ENCODE measurements around the gene ERBIN. TPM values are rescaled to one million over a fixed set of nuclear protein-coding genes. Genes with fewer than 3 reads are reported as not detected.

Gene ERBIN
- 112 and 233 TPM in 2 replicates for total RNA-seq (2011; cell fraction: chromatin; rRNA removed; ENCODE audit: low replicate concordance)
- total RNA-seq (2011; cell fraction: nucleolus; rRNA removed) = 51.4 and 66.5 TPM in 2 replicates
- total RNA-seq (2011; cell fraction: nucleoplasm; rRNA removed) = 75.7 and 89.3 TPM in 2 replicates
- total RNA-seq (2014; rRNA removed) (27.9 and 41.7 TPM in 2 replicates), total RNA-seq (2014; rRNA removed; fragmentation: Illumina TruSeq; extraction: Trizol) (62.1 and 80.5 TPM in 2 replicates), total RNA-seq (2015; rRNA removed; fragmentation: Illumina TruSeq; extraction: Trizol) (66.1 and 72.8 TPM in 2 replicates), total RNA-seq (2021) (47.5 and 50.8 TPM in 2 replicates), polyA plus RNA-seq (2011; rRNA removed) (37.9 and 56.9 TPM in 2 replicates), polyA plus RNA-seq (2014; fragmentation: Illumina TruSeq; extraction: Trizol) (39.0 and 40.6 TPM in 2 replicates), polyA plus RNA-seq (2014; fragmentation: Nextera tagmentation; extraction: Ambion mirVana) (10 to 100 TPM; 11.9 to 12.1 TPM), polyA plus RNA-seq (2014; rRNA removed) (38.6 and 40.4 TPM in 2 replicates), polyA minus RNA-seq (2011; rRNA and poly(A)+ RNA removed) (120 and 130 TPM in 2 replicates), Bru-seq, nascent RNA (percentile 89 among the genes with signal in this experiment), BruChase-seq, experiment 1, labeled RNA remaining after a 2-hour chase (percentile 95 among the genes with signal in this experiment), BruChase-seq, experiment 2, labeled RNA remaining after a 6-hour chase (percentile 94 among the genes with signal in this experiment)
- polyA plus RNA-seq (2011; cell fraction: cytosol; rRNA removed) = 11.3 and 18.9 TPM in 2 replicates
- polyA plus RNA-seq (2011; cell fraction: nucleus; rRNA removed) = 35.7 and 43.4 TPM in 2 replicates
- 21.0 and 29.0 TPM in 2 replicates for polyA plus RNA-seq (2012)
- polyA minus RNA-seq (2011; cell fraction: cytosol; rRNA and poly(A)+ RNA removed) = 29.4 and 46.2 TPM in 2 replicates
- 102 and 130 TPM in 2 replicates for polyA minus RNA-seq (2011; cell fraction: nucleus; rRNA and poly(A)+ RNA removed)
- long read RNA-seq, experiment 1, full-length matches to known transcripts = 41 of 126 reads
- long read RNA-seq, experiment 1, partial matches to known transcripts = 51 of 126 reads
- long read RNA-seq, experiment 1, other reads (novel, unspliced or antisense) = 34 of 126 reads
- long read RNA-seq, experiment 2, partial matches to known transcripts = 3 of 21 reads
- long read RNA-seq, experiment 2, other reads (novel, unspliced or antisense) = 18 of 21 reads
- long read RNA-seq, experiment 3, partial matches to known transcripts = 7 of 13 reads
- long read RNA-seq, experiment 3, other reads (novel, unspliced or antisense) = 6 of 13 reads

GRCh38 chr5:65926276-65926783 is at the start of gene ERBIN:
ERBIN (plus strand) TSS chr5:65926575; CDS start chr5:65992719, 66,144 bp downstream.
- H3K36me3 ChIP-seq (ENCODE audit: control insufficient read depth, insufficient read depth, low read length) = peaks cover 11% of the 10 kb centered on the region; the same call in 2 of the 3 replicates
- peaks cover 66% of the 10 kb centered on the region for H3K79me2 ChIP-seq (ENCODE audit: control insufficient read depth, insufficient read depth, low read length)
- H3K4me1 ChIP-seq (replicated peaks in 1 of 2; ENCODE audit: control insufficient read depth in 2 of 2, insufficient read depth in 2 of 2, low read length in 2 of 2) = peaks cover 5 to 16% of the 10 kb centered on the region in 2 experiments; a peak in 4 of 5 replicates
- ATAC-seq (peak; percentile 26), FAIRE-seq (peak; percentile 42), DNase-seq (ENCODE audit: extremely low read depth in 1 of 4, low spot score in 3 of 4) (peak; percentile 53 to 82 (median 64))
- no peaks in the 10 kb centered on the region for H4K20me1 ChIP-seq (replicated peaks; ENCODE audit: control insufficient read depth, insufficient read depth, low read length)
- CTCF ChIA-PET (ENCODE audit: low intra/inter-chr PET ratio) = interaction anchor here (0.6 kb wide), 1 partner anchor 97 kb away, joined by 8 read pairs; no protein-coding TSS in a partner anchor
- H3K4me2 ChIP-seq (ENCODE audit: insufficient read depth, low read length) = peak within 1 kb of the TSS; percentile 90
- H3K27me3 ChIP-seq (ENCODE audit: control insufficient read depth in 2 of 2, insufficient read depth in 2 of 2, low read length in 2 of 2) = no peaks in the 10 kb centered on the region
- in situ Hi-C loops (cut with MboI) = loop anchor here (5.0 kb wide), 1 partner anchor 106 kb away; no protein-coding TSS in a partner anchor
- no TSS peak for BruUV-seq (replicated peaks)
- peak within 1 kb of the TSS; percentile 90 for H3K4me3 ChIP-seq
- H2AFZ ChIP-seq (ENCODE audit: low read depth, low read length) = peak within 1 kb of the TSS; percentile 88
- H3K9ac ChIP-seq (ENCODE audit: insufficient read depth in 1 of 2, low read depth in 2 of 2, low read length in 2 of 2) = peak within 1 kb of the TSS; percentile 95 to 99
- H3K9me1 ChIP-seq (ENCODE audit: control insufficient read depth, insufficient read depth, low read length) = no peaks in the 10 kb centered on the region
- 0% methylated on average over 28 of the region's 45 CpGs for WGBS (ENCODE audit: insufficient coverage, low coverage, missing lambda C conversion rate)
- no peaks in the 10 kb centered on the region for H3K9me3 ChIP-seq (replicated peaks; ENCODE audit: control insufficient read depth, insufficient read depth, low read depth, low read length)
- intact Hi-C loops (cut with micrococcal nuclease) = loop anchor here (2.0 to 10.0 kb wide), 3 partner anchors 204 to 302 kb away; partner anchors contain the start of genes NLN, SGTB, SHLD3 and SREK1
- POLR2A ChIA-PET = interaction anchor here (0.6 to 1.0 kb wide), 5 partner anchors 18 to 820 kb away, joined by 3 to 4 read pairs (median 3); no protein-coding TSS in a partner anchor
- peak within 1 kb of the TSS; percentile 97 for H3K27ac ChIP-seq (ENCODE audit: extremely low read depth, low read depth, low read length)
- TF ChIP-seq FOXA1 (IDR thresholded peaks at IDR 0.05; ENCODE audit: borderline replicate concordance) (no peak), ZNF740 (CRISPR knock-in tag; IDR thresholded peaks at IDR 0.05) (peak; percentile 3; the same call in 1 of the 2 replicates), ZNF740 (tag; IDR thresholded peaks at IDR 0.05) (no peak), MAFF (IDR thresholded peaks at IDR 0.05; ENCODE audit: low read length) (no peak), ARID3B (CRISPR knock-in tag; IDR thresholded peaks at IDR 0.05; ENCODE audit: borderline replicate concordance) (no peak), SAP30 (IDR thresholded peaks at IDR 0.05; ENCODE audit: borderline replicate concordance, insufficient read depth, low read depth, low read length, poor library complexity, severe bottlenecking) (no peak), CCNT2 (IDR thresholded peaks at IDR 0.05; ENCODE audit: borderline replicate concordance, extremely low read depth, insufficient read length, low read depth, low read length) (peak; percentile 48), CCAR2 (IDR thresholded peaks at IDR 0.05; ENCODE audit: low read depth, low read length) (no peak), ZNF146 (CRISPR knock-in tag; IDR thresholded peaks at IDR 0.05; ENCODE audit: unreplicated experiment) (no peak), NUFIP1 (IDR thresholded peaks at IDR 0.05; ENCODE audit: partially characterized antibody) (no peak), IRF1 (CRISPR knock-in tag; IDR thresholded peaks at IDR 0.05; ENCODE audit: borderline replicate concordance) (no peak), FOXA3 (CRISPR knock-in tag; conservative IDR thresholded peaks at IDR 0.05 in 1 of 2, IDR thresholded peaks at IDR 0.05 in 1 of 2) (no peak)

All from K562 (cell line).